ENCODE data around the gene SETD1A. TPM values are rescaled to one million over a fixed set of nuclear protein-coding genes. Genes with fewer than 3 reads are reported as not detected.

The SETD1A gene
- total RNA-seq, 1 donor from 2014 or later = 8.3 TPM

GRCh38 chr16:30948667-30949649 lies 8.6 kb upstream of the SETD1A start, which contains the start of gene ORAI3:
Gene ORAI3 (plus strand): TSS chr16:30949068. CDS start chr16:30949290, 222 bp downstream.
- H3K27ac ChIP-seq = peak within 1 kb of the TSS; percentile 90 to 93
- intact Hi-C loops (cut with DNase I) = loop anchor here (2.0 kb wide), 1 partner anchor 26 kb away; the partner anchor contains the start of gene FBXL19
- peaks cover 11 to 33% of the 10 kb centered on the region in 2 donors for H3K4me1 ChIP-seq
- H3K36me3 ChIP-seq = peaks cover 6 to 10% of the 10 kb centered on the region in 2 donors
- no peak for TF ChIP-seq CTCF (IDR thresholded peaks at IDR 0.05)
- no peaks in the 10 kb centered on the region for H3K27me3 ChIP-seq
- no peaks in the 10 kb centered on the region for H3K9me3 ChIP-seq
- peak in 1 of 2 donors; percentile 86 for DNase-seq (ENCODE audit: low spot score in 2 of 2)
- peak within 1 kb of the TSS; percentile 81 to 92 for H3K4me3 ChIP-seq

- peak; percentile 66 to 91 for DNase-seq (ENCODE audit: low spot score in 2 of 2)
- H3K27me3 ChIP-seq = no peaks in the 10 kb centered on the region
- peak overlapping the region; percentile 81 to 92 for H3K4me3 ChIP-seq
- H3K4me1 ChIP-seq = peaks cover 11 to 33% of the 10 kb centered on the region in 2 donors
- no peak for TF ChIP-seq CTCF (IDR thresholded peaks at IDR 0.05)
- no peaks in the 10 kb centered on the region for H3K9me3 ChIP-seq
- H3K36me3 ChIP-seq = peaks cover 3% of the 10 kb centered on the region in 2 donors
- H3K27ac ChIP-seq = peak overlapping the region; percentile 90 to 93
- intact Hi-C loops (cut with DNase I) = loop anchor here (2.0 kb wide), 1 partner anchor 27 kb away; the partner anchor contains the start of gene FBXL19
Observed at GRCh38 chr16:30949650-30950515, 7.7 kb upstream of the SETD1A start.

- Histone ChIP-seq H3K27ac (peak overlapping the region; percentile 90 to 93), H3K27me3 (no peaks in the 10 kb centered on the region), H3K4me1 (peaks cover 11 to 33% of the 10 kb centered on the region in 2 donors), H3K4me3 (peak overlapping the region; percentile 81 to 92), H3K36me3 (peaks cover 0 to 3% of the 10 kb centered on the region in 2 donors), H3K9me3 (no peaks in the 10 kb centered on the region)
- intact Hi-C loops (cut with DNase I) = no loop called here
- no peak for TF ChIP-seq CTCF (IDR thresholded peaks at IDR 0.05)
- DNase-seq (ENCODE audit: low spot score in 2 of 2) = no peak
Observed at GRCh38 chr16:30950516-30951065, 7.0 kb upstream of the SETD1A start.

- Histone ChIP-seq H3K4me1 (peaks cover 11 to 33% of the 10 kb centered on the region in 2 donors), H3K9me3 (no peaks in the 10 kb centered on the region), H3K27ac (peak overlapping the region; percentile 90 to 93), H3K4me3 (no peak overlapping the region), H3K36me3 (peaks cover 0 to 3% of the 10 kb centered on the region in 2 donors), H3K27me3 (no peaks in the 10 kb centered on the region)
- DNase-seq (ENCODE audit: low spot score in 2 of 2) = no peak
- intact Hi-C loops (cut with DNase I) = no loop called here
- TF ChIP-seq CTCF (IDR thresholded peaks at IDR 0.05) = no peak
Observed at GRCh38 chr16:30951193-30951592, 6.4 kb upstream of the SETD1A start.

- H3K27me3 ChIP-seq = no peaks in the 10 kb centered on the region
- H3K9me3 ChIP-seq = no peaks in the 10 kb centered on the region
- no peak for TF ChIP-seq CTCF (IDR thresholded peaks at IDR 0.05)
- intact Hi-C loops (cut with DNase I) = no loop called here
- H3K4me1 ChIP-seq = peaks cover 11 to 35% of the 10 kb centered on the region in 2 donors
- H3K36me3 ChIP-seq = peaks cover 0 to 3% of the 10 kb centered on the region in 2 donors
- no peak overlapping the region for H3K4me3 ChIP-seq
- H3K27ac ChIP-seq = peak overlapping the region; percentile 90 to 93
- peak in 1 of 2 donors; percentile 91 for DNase-seq (ENCODE audit: low spot score in 2 of 2)
Observed at GRCh38 chr16:30951750-30952149, 5.8 kb upstream of the SETD1A start.
